GM12874 (cell line): Measurements from ENCODE around the gene TGIF2.

ENCODE experiments used
- CTCF ChIP-seq: IDR thresholded peaks from 2 replicates; pipeline ENCODE4 v1.5.1; 2011; ENCODE audit warnings: low read depth, mild to moderate bottlenecking, control low read depth, low read length, moderate library complexity; ENCODE audit not compliant: insufficient read depth

Gene TGIF2

GRCh38 chr20:36543184-36544133 is 29.9 kb upstream of the TGIF2 start:
- no peak for TF ChIP-seq CTCF

- no peak for TF ChIP-seq CTCF
Observed at GRCh38 chr20:36544134-36545018, 29.0 kb upstream of the TGIF2 start.

- no peak for TF ChIP-seq CTCF
Observed at GRCh38 chr20:36546111-36546736, 27.2 kb upstream of the TGIF2 start.

- TF ChIP-seq CTCF: no peak
Observed at GRCh38 chr20:36547186-36548005, 26.0 kb upstream of the TGIF2 start.

GRCh38 chr20:36548006-36548315 is 25.4 kb upstream of the TGIF2 start:
- TF ChIP-seq CTCF: no peak

GRCh38 chr20:36548704-36549627 is 24.4 kb upstream of the TGIF2 start:
- TF ChIP-seq CTCF: no peak
